AG08396 (cell line): Measurements from ENCODE around the gene STK16.
"Not testable (repeated sequence)": the region's sequence is repeated elsewhere in the genome, so short reads cannot be mapped to it uniquely, and the experiment has no call there.

Experiments used
- DNase-seq: peaks from one replicate; pipeline ENCODE4 v3.0.0; 2012; ENCODE audit warnings: low spot score, mixed read lengths

The STK16 gene

DNA sequence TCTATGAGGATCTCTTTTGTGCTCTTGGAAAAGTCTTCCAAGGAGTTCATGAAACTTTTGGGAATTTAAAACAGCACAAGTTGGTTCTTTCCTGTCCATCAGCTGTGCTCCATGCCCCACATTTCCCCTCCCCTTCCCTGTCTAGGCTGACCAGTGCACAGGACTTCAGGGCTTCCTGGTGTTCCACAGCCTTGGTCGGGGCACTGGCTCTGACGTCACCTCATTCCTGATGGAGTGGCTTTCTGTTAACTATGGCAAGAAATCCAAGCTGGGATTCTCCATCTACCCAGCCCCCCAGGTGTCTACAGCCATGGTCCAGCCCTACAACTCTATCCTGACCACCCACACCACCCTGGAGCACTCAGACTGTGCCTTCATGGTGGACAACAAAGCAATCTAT is 25.7 kb downstream of the STK16 start:
- DNase-seq: no peak

DNA sequence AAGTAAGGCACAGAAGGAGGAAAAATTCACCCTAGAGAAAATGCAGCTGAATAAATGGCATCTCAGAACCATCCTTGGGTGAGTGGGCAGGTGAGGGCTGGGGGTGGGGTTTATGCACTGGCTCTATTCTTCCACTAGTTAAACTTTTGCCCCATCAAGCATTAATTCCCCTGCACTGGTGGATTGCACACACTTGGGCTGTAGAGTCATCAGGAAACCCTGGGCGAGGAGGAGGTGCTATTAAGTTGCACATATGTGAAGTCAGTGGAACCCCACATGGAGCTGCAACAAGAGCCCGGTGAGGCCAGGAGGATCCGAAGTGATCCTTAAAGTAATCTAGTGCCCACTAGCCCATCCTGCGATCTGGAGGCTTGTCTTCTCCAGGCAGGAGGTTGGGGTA is 27.1 kb downstream of the STK16 start:
- DNase-seq: no peak

DNA sequence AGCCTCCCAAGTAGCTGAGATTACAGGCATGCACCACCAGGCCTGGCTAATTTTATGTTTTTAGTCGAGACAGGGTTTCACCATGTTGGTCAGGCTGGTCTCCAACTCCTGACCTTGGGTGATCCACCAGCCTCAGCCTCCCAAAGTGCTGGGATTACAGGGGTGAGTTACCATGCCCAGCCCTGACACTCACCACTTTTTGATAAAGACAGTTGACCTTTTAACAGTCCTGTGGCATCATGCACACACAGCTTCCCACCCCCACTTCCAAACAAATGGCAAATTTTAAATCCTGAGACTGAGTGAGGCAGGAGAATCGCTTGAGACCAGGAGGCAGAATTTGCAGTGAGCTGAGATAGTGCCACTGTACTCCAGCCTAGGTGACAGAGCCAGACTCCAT is 27.7 kb downstream of the STK16 start:
- no peak for DNase-seq

DNA sequence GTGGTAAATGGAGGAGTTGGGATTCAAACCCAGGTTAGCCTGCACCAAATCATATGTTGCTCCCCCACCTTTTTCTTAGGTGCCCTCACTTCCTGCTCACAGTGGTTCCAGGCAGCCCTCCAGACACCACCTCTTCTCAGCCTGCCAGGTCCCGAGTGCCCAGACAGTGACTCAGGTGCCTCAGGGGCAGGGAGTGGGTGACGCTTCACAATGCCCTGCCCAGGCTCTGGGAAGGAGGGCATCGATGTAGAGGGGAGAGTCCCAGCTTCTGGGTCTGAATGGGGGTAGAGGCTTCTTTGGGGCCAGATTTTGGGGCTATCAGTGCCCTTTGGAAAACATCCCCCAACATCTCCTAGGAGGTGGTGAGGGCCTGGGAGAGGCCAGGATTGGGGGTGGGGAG is 28.7 kb downstream of the STK16 start:
- no peak for DNase-seq

DNA sequence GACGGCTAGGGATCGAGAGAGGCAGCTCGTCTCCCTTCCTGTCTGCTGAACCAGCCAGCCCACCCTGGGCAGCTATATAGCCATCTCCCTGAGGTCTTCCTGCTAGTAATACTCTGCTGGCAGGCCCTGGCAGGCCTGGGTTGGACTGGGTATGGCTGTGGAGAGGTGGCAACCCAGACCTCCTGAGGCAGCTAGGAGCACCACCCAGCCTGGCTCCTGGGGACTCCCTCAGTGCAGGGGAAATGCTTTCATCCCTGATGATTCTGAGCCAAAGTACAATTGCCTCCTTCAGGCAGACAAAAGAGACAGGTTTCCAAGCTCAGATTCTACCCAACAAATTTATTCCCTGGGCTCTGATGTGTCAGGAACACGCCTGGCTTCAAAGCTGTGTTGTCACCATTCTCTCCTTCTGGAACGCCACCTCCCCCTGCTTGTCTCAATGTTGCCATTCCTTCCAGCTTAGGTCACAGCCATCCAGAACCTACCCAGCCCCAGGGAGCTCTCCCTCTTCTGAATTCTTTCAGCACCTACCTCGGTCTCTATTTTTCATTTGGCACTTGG is 29.2 kb downstream of the STK16 start:
- peak; percentile 84 for DNase-seq

DNA sequence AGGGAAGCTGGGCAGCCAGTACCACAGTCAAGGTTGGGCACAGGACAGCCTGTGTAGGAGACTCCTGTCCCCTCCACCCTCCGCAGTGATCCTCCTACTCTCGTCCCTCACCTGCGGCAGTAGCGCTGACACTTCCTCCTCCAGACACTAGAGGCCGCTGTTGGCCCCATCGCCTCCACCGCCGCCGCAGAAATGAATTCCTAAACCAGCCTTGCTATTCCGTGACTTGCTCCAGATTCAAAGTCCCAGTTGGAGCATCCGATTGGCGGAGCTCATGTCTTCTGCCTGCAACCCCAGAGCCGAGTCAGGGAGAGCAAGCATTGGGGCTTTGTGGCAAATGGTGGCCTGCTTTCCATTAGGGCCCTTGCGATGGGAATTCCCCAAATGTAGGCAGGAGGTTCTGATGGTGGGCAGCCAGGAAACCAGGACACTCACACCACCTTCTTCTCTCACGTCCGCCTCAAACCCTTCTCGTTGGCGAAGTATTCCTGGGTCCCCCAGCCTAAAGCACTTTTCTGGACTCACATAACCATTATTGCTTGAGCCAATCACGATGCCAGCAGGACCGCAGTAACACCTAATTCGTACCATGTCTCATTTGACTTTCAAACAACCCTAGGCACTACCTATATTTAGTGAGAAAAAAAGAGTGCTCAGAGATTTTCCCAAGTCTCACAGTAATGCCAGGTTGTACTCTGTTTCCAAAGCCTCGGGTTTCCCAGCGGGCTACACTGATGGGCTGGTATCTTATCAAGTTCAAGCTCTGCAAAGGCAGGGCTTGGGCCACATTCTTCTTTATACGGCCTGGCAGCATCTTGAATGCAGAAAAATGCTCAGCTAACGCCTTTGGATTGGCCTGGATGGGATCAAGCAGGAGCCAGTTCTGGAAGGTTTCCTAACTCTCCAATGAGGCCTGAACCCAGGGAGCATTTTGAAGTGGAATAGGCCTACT is 32.7 kb downstream of the STK16 start:
- DNase-seq: peak; percentile 78

DNA sequence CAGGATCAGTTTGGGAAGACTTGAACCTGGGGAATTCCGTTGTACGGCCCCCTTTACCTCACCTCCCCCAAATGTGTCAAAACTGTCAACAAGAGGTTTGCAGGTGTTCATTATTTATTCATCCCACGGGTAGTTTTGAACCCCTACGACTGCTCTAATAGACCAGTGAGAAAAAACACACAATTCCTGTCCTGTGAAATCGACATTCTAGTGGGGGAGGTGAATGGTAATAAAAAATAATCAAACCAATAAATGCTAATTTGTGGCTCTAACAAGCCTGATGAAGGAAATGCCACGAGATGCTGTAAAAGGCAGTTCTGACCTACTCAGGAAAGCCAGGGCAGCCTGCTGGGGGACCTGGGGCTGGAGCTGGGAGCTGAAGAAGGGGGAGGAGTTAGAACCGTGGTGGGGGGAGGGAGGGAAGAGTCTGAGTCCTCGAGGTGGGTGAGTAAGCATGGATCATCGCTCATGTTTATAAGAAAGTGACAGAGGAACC is 33.4 kb downstream of the STK16 start:
- no peak for DNase-seq

DNA sequence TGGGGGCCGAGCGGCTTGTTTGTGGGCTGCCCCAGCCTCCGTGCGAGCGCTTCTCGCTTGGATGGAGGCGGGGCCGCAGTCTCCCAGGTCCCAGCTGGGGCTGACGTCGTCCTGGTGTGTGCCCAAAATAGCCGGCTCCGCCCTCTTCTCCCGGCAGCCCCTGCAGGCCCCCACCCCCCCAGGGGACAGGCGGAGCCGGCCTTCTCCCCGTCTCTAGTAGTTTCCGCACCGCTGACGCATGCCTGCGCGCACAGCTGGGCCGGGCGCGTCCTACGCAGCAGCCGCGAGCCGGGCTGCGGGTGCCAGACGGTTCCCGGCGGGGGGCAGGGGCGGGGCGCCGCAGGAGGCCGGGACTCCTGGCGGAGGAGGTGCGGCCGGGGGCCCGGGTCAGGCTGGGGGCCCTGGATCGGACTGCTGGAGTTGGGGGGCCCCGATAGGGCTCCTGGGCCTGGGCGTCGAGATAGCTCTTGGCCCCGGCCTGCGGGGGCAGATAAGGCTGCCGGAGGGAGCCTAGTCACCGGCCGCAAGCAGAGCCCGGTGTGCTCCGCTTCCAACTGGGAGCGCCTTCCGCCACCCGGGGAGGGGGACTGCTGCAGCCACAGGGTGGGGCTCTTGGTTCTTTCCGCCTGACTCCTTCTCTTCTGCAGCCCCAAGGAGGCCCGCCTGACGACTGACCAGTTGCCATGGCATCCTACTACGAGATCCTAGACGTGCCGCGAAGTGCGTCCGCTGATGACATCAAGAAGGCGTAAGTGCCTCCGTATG is 34.1 kb downstream of the STK16 start, which contains the start of gene DNAJB2:
Gene DNAJB2, plus strand, starts transcription at position 216 of the 765 bp plus-strand sequence. Its CDS starts 468 bp downstream, at position 684.
- peak; percentile 99 for DNase-seq

- DNase-seq: no peak
Measured at GRCh38 chr2:219279916-219280516, 34.7 kb downstream of the STK16 start.

GRCh38 chr2:219280651-219281050 is 35.4 kb downstream of the STK16 start:
- DNase-seq: no peak

DNA sequence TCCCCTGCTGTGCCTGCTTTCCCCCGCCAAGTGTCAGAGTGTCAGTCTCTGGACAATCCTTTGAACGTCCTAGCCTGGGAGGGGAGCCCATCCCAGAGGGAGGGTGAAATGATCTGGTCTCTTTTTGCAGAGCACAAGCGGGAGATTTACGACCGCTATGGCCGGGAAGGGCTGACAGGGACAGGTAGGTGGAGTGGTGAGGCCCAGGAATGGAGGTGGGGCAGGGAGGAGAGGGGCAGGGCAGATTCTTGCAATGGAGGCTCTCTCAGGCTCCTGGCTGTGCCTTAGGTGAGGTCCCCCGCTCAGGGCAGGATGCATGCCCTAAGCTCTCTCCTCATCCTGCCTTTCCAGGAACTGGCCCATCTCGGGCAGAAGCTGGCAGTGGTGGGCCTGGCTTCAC is 36.3 kb downstream of the STK16 start:
- DNase-seq: no peak

GRCh38 chr2:219282375-219282774 is 37.1 kb downstream of the STK16 start:
- DNase-seq: no peak

GRCh38 chr2:219282943-219283581 is 37.8 kb downstream of the STK16 start:
- DNase-seq: no peak

DNA sequence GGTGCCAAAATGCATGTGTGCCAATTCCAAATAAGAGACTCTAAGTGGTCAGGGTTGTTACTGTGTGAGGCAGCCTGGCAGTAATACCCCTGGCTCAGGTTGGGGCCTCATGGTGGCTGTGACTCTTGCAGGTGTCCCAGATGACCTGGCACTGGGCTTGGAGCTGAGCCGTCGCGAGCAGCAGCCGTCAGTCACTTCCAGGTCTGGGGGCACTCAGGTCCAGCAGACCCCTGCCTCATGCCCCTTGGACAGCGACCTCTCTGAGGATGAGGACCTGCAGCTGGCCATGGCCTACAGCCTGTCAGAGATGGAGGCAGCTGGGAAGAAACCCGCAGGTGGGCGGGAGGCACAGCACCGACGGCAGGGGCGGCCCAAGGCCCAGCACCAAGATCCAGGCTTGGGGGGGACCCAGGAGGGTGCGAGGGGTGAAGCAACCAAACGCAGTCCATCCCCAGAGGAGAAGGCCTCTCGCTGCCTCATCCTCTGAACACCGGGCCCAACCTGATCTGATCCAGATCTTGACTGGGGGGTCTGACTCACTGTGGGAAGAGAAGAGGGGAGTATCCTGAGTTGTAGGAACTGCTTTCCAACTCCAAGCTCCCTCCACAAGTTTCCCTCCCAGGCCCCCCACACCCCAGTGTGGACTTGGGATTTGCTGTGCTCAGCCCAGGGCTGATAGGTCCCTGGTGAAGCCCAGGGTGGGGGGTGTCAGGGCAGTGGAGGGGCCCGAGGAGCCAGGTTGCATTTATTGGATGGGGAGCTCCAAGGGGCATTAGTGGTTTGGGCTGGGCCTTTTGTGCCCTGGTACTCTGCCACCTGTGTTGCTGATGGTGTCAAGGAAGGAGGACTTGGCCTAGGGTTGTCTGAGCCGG is 39.5 kb downstream of the STK16 start:
- no peak for DNase-seq

GRCh38 chr2:219285373-219285735 is 40.1 kb downstream of the STK16 start:
- DNase-seq: no peak

DNA sequence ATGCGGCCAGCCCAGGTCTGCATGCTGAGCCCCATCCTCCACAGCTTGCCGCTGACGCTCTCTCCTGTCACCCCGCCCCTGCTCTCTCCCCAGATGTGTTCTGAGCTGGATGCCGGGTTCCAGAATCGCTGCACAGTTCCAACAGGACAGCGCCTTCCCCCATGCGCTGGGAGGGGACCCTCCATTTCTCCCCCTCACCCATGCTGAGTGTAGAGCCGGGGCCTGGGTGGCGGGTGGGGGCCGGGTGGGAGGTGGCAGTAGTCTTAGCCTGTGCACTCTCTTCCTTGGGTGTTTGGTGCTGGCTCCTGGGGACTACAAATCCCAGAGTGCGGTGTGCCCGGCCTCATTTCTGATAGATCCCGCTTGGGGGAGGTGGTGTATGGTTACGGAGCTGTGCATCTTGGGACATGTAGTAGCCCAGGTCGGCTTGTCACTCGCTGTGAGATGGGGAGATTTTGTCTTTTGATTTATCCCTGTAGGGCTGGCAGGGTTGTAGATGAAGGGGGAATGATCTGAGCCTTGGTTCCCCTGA is 40.7 kb downstream of the STK16 start:
- DNase-seq: peak; percentile 47

- no peak for DNase-seq
Measured at GRCh38 chr2:219286436-219287115, 41.3 kb downstream of the STK16 start.

DNA sequence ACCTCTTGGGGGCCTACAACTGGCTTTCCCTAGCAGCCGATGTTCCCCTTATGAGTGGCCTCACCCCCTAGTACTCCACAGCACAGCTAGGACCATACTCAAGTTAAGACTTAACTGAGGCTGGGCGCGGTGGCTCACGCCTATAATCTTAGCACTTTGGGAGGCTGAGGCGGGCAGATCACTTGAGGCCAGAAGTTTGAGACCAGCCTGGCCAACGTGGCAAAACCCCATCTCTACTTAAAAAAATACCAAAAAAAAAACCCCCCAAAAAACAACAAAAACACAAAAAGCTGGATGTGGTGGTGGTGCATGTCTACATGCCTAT is 41.8 kb downstream of the STK16 start:
- DNase-seq: not testable (repeated sequence)

- no peak for DNase-seq
Measured at GRCh38 chr2:219287580-219288265, 42.4 kb downstream of the STK16 start.
